BE2C (cell line): ENCODE results near the gene KNTC1.
"Not testable (repeated sequence)": the region's sequence is repeated elsewhere in the genome, so short reads cannot be mapped to it uniquely, and the experiment has no call there.

ENCODE experiments used
- DNase-seq: peaks from one replicate; pipeline ENCODE4 v3.0.0-alpha.2; 2020
- H3K27me3 ChIP-seq: fragments of 250-450 bp; sonication (Bioruptor Pico); 2 replicates; pipeline ENCODE4 v1.5.1; 2020; ENCODE audit warnings: mild to moderate bottlenecking
- H3K36me3 ChIP-seq: fragments of 250-450 bp; sonication (Bioruptor Pico); 2 replicates; pipeline ENCODE4 v1.5.1; 2020; ENCODE audit warnings: mild to moderate bottlenecking
- H3K4me1 ChIP-seq: fragments of 250-450 bp; sonication (Bioruptor Pico); 2 replicates; pipeline ENCODE4 v1.5.1; 2020
- H3K4me3 ChIP-seq: 2 replicates; pipeline ENCODE4 v1.5.1; 2011; ENCODE audit warnings: low read depth, low read length
- H3K9me3 ChIP-seq: fragments of 250-450 bp; sonication (Bioruptor Pico); 2 replicates; pipeline ENCODE4 v1.5.1; 2020
- TF ChIP-seq, protein P1 (sequence below): IDR thresholded peaks from 2 replicates; pipeline ENCODE4 v1.5.1; 2012; ENCODE audit warnings: mild to moderate bottlenecking, low read depth, low read length

Gene KNTC1

DNA sequence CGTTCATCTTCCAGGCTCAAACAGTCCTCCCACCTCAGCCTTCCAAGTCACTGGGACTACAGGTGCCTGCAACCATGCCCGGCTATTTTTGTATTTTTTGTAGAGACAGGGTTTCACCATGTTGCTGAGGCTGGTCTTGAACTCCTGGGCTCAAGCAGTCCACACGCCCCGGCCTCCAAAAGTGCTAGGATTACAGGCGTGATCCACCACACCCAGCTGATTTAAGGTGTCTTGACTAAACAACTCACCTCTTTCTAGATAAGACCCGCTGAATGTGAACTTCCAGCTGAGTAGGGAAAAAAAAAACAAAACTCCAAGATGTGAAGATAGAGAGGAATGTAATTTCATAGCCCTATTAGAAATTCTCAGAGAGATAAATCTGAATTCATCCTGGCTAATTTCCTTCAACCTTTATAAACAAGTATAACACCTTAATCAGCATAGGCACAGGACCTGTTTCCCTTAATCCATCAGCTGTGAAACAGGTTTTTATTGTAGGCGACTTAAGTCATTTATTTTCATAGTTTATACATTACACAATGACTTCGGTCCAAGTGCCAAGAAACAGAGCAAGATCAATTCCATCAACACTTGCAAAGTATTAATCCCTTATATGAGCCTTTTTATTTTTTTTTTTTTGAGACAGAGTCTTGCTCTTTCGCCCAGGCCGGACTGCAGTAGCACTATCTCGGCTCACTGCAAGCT is 124.6 kb downstream of the KNTC1 start:
- H3K36me3 ChIP-seq, result no peaks in the 10 kb centered on the region
- TF ChIP-seq, protein P1, sequence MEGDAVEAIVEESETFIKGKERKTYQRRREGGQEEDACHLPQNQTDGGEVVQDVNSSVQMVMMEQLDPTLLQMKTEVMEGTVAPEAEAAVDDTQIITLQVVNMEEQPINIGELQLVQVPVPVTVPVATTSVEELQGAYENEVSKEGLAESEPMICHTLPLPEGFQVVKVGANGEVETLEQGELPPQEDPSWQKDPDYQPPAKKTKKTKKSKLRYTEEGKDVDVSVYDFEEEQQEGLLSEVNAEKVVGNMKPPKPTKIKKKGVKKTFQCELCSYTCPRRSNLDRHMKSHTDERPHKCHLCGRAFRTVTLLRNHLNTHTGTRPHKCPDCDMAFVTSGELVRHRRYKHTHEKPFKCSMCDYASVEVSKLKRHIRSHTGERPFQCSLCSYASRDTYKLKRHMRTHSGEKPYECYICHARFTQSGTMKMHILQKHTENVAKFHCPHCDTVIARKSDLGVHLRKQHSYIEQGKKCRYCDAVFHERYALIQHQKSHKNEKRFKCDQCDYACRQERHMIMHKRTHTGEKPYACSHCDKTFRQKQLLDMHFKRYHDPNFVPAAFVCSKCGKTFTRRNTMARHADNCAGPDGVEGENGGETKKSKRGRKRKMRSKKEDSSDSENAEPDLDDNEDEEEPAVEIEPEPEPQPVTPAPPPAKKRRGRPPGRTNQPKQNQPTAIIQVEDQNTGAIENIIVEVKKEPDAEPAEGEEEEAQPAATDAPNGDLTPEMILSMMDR, result no peak
- H3K27me3 ChIP-seq, result no peaks in the 10 kb centered on the region
- DNase-seq, result no peak
- no peaks in the 10 kb centered on the region for H3K9me3 ChIP-seq
- no peaks in the 10 kb centered on the region for H3K4me1 ChIP-seq
- H3K4me3 ChIP-seq, result no peak overlapping the region

DNA sequence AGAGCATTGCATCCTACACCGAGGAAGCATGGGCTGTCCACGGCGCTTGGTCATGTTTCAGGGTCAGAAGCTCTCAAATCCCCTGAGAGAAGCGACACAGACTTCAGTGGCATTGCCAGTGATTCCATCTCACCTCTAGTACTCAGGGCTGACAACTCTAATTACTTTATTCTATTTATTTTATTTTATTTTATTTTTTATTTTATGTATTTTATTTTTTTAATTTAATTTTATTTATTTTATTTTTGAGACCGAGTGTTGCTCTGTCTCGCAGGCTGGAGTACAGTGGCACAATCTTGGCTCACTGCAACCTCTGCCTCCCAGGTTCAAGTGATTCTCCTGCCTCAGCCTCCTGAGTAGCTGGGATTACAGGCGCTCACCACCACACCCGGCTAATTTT is 126.2 kb downstream of the KNTC1 start:
- DNase-seq, H3K9me3 ChIP-seq, H3K4me3 ChIP-seq, H3K36me3 ChIP-seq, H3K4me1 ChIP-seq, H3K27me3 ChIP-seq: not testable (repeated sequence)

DNA sequence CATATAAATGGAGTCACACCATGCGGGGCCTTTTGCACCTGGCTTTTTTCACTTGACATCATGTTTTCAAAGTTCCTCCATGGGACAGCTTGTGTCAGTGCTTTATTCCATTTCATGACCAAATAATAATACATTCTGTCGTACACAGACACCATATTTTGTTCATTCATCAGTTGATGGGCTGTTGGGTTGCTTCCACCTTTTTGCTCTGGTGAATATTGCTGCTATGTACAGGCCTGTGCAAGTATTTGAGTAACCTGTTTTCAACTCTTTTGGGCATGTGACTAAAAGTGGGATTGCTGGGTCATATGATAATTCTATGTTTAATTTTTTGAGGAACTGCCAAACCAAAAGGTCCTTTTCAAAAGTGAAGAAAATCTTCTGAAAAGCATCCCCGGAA is 129.2 kb downstream of the KNTC1 start:
- Histone ChIP-seq H3K9me3 (no peaks in the 10 kb centered on the region), H3K4me3 (no peak overlapping the region)
- TF ChIP-seq, protein P1, result no peak

DNA sequence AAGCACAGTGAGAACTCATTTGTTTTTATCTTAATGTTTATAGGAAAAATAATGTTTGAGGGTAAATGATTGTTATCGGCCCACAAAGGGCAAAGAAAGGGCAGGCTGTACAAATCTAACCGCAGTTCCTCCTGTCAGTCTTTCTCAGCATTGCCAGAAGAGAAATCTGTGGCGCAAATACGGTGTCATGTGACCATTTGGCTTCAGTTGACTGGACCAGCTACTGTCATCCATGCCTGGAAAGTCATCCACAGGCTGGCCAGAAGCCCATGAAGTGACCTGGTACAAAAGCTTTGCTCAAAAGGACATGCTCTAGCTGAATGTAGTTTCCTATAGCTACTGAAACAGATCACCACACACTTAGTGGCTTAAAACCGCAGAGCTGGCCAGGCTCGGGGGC is 132.5 kb downstream of the KNTC1 start:
- Histone ChIP-seq H3K36me3 (no peaks in the 10 kb centered on the region), H3K4me3 (no peak overlapping the region), H3K9me3 (no peaks in the 10 kb centered on the region), H3K4me1 (no peaks in the 10 kb centered on the region), H3K27me3 (no peaks in the 10 kb centered on the region)
- TF ChIP-seq, protein P1, result no peak
- peak; percentile 12 for DNase-seq

More for the DNA sequence above, 129.2 kb downstream of the KNTC1 start:
- H3K4me1 ChIP-seq, result no peaks in the 10 kb centered on the region
- no peaks in the 10 kb centered on the region for H3K27me3 ChIP-seq
- H3K36me3 ChIP-seq, result no peaks in the 10 kb centered on the region
- DNase-seq, result no peak

DNA sequence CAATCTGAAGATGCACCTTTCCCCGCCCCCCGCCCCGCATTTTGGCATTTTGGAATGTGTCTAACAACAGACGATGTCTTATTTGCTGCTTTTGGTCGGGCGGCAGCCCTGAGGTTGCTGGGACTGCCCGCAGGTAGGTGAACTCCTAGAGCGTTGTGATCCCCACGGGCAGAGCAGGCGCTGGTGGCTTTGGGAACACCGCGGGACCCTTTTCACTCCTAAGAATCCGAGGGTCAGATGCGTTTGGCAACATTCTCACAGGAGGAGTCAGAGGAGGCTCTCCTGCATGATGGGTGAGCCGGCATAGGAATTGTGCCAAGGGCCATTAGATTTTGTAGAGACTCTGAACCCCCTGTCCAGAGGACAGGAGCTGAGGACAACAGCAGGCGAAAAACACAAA is 134.2 kb downstream of the KNTC1 start:
- DNase-seq, result no peak

DNA sequence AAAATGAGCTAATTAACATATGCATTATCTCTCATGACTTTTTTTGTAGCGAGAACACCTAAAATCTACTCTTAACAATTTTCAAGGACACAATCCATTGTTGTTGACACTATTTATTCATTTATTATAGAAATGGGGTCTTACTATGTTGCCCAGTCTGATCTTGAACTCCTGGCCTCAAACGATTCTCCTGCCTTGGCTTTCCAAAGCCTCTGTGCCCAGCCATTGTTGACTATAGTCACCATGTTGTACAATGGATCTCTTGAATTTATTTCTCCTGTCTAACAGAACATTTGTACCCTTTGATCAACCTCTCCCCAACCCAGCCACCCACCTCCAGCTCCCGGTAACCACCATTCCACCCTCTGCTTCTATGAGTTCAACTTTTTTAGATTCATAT is 134.9 kb downstream of the KNTC1 start:
- Histone ChIP-seq H3K4me1 (no peaks in the 10 kb centered on the region), H3K36me3 (no peaks in the 10 kb centered on the region), H3K4me3 (no peak overlapping the region), H3K27me3 (no peaks in the 10 kb centered on the region), H3K9me3 (no peaks in the 10 kb centered on the region)
- DNase-seq, result no peak
- TF ChIP-seq, protein P1, result no peak

More for the DNA sequence above, 134.2 kb downstream of the KNTC1 start:
- Histone ChIP-seq H3K4me3 (no peak overlapping the region), H3K9me3 (no peaks in the 10 kb centered on the region), H3K27me3 (no peaks in the 10 kb centered on the region), H3K36me3 (no peaks in the 10 kb centered on the region), H3K4me1 (no peaks in the 10 kb centered on the region)
- TF ChIP-seq, protein P1, result no peak
